Vagina (tissue), 2 donors: Measurements from ENCODE around the gene PLEK2. TPM values are rescaled to one million over a fixed set of nuclear protein-coding genes. Genes with fewer than 3 reads are reported as not detected.
"Not testable (repeated sequence)": the region's sequence is repeated elsewhere in the genome, so short reads cannot be mapped to it uniquely, and the experiment has no call there.

Experiments used
- DNase-seq, 2 donors: peaks; one replicate each; pipeline ENCODE4 v3.0.0-alpha.2; 2017; ENCODE audit errors: extremely low spot score in 2 of 2
- H3K27ac ChIP-seq: fragments of 200-600 bp; sonication (generic); one replicate; pipeline ENCODE4 v1.5.1; 2019
- H3K27me3 ChIP-seq: fragments of 200-600 bp; sonication (generic); one replicate; pipeline ENCODE4 v1.5.1; 2019
- H3K36me3 ChIP-seq, 2 donors: fragments of 200-600 bp; sonication (generic); one replicate each; pipeline ENCODE4 v1.5.1; 2017 to 2019
- H3K4me1 ChIP-seq: fragments of 200-600 bp; sonication (generic); one replicate; pipeline ENCODE4 v1.5.1; 2019
- H3K4me3 ChIP-seq, 2 donors: fragments of 200-600 bp; sonication (generic); 1 replicate in 1 of 2; 2 replicates in 1 of 2; pipeline ENCODE4 v1.5.1; 2016 to 2019
- H3K9me3 ChIP-seq: fragments of 200-600 bp; sonication (generic); one replicate; pipeline ENCODE4 v1.5.1; 2019
- CTCF ChIP-seq, 3 experiments: fragments of 450-650 bp in 2 of 3; fragments of 200-600 bp in 1 of 3; sonication (generic) in 1 of 3; IDR thresholded peaks; one replicate each; pipeline ENCODE4 v1.5.1; 2017 to 2019; ENCODE audit warnings: antibody characterized with exemption in 3 of 3, mild to moderate bottlenecking in 2 of 3, moderate library complexity in 2 of 3
- POLR2A ChIP-seq, 2 donors: fragments of 450-650 bp; IDR thresholded peaks; one replicate each; pipeline ENCODE4 v1.6.1; 2017; ENCODE audit warnings: antibody characterized with exemption in 2 of 2, mild to moderate bottlenecking in 2 of 2, moderate library complexity in 2 of 2
- POLR2AphosphoS5 ChIP-seq, 2 donors: sonication (generic); formaldehyde crosslinking; IDR thresholded peaks; one replicate each; pipeline ENCODE4 v1.9.0; 2017; ENCODE audit warnings: antibody characterized with exemption in 2 of 2, mild to moderate bottlenecking in 2 of 2, low read depth in 1 of 2; ENCODE audit not compliant: insufficient read depth in 1 of 2
- intact Hi-C: fragments of 100-400 bp; cut with DNase I; formaldehyde crosslinking; loops from one replicate; pipeline ENCODE4 v1.15.1; 2023
- total RNA-seq: library from RNA; depleted of rRNA; stranded (reverse); fragments of >200 nt; gene quantifications from one replicate; pipeline ENCODE4 v1.2.3, GENCODE V29; 2016

PLEK2 gene
- total RNA-seq, 1 donor from 2014 or later: 4.4 TPM

GRCh38 chr14:67453575-67454300, 41.8 kb upstream of the PLEK2 start:
- Histone ChIP-seq H3K4me3 (no peak overlapping the region), H3K4me1 (no peaks in the 10 kb centered on the region), H3K9me3 (no peaks in the 10 kb centered on the region), H3K36me3 (no peaks in the 10 kb centered on the region), H3K27me3 (no peaks in the 10 kb centered on the region), H3K27ac (no peak overlapping the region)
- no peak for DNase-seq
- intact Hi-C loops: no loop called here
- TF ChIP-seq POLR2AphosphoS5 (IDR thresholded peaks at IDR 0.05; ENCODE audit: insufficient read depth in 1 of 2, low read depth in 1 of 2) (no peak), CTCF (IDR thresholded peaks at IDR 0.05) (no peak), POLR2A (IDR thresholded peaks at IDR 0.05) (no peak)

- intact Hi-C loops, H3K27ac ChIP-seq, H3K4me1 ChIP-seq, H3K9me3 ChIP-seq, H3K4me3 ChIP-seq, H3K36me3 ChIP-seq, DNase-seq, H3K27me3 ChIP-seq: not testable (repeated sequence)
Measured at GRCh38 chr14:67451667-67452066, 39.7 kb upstream of the PLEK2 start.

- DNase-seq: no peak
- no peaks in the 10 kb centered on the region for H3K36me3 ChIP-seq
- TF ChIP-seq CTCF (IDR thresholded peaks at IDR 0.05): no peak
- TF ChIP-seq POLR2A (IDR thresholded peaks at IDR 0.05): no peak
- TF ChIP-seq POLR2AphosphoS5 (IDR thresholded peaks at IDR 0.05; ENCODE audit: insufficient read depth in 1 of 2, low read depth in 1 of 2): no peak
- H3K4me1 ChIP-seq: no peaks in the 10 kb centered on the region
- intact Hi-C loops: no loop called here
- no peak overlapping the region for H3K27ac ChIP-seq
- H3K4me3 ChIP-seq: no peak overlapping the region
- no peaks in the 10 kb centered on the region for H3K27me3 ChIP-seq
- no peaks in the 10 kb centered on the region for H3K9me3 ChIP-seq
Measured at GRCh38 chr14:67449096-67449495, 37.1 kb upstream of the PLEK2 start.

- intact Hi-C loops: no loop called here
- Histone ChIP-seq H3K4me3 (no peak overlapping the region), H3K36me3 (no peaks in the 10 kb centered on the region), H3K4me1 (no peaks in the 10 kb centered on the region), H3K27me3 (no peaks in the 10 kb centered on the region), H3K27ac (no peak overlapping the region), H3K9me3 (no peaks in the 10 kb centered on the region)
- DNase-seq: no peak
- TF ChIP-seq POLR2A (IDR thresholded peaks at IDR 0.05) (no peak), CTCF (IDR thresholded peaks at IDR 0.05) (no peak), POLR2AphosphoS5 (IDR thresholded peaks at IDR 0.05; ENCODE audit: insufficient read depth in 1 of 2, low read depth in 1 of 2) (no peak)
Measured at GRCh38 chr14:67447033-67447381, 35.0 kb upstream of the PLEK2 start.

GRCh38 chr14:67446371-67447032, 34.5 kb upstream of the PLEK2 start:
- TF ChIP-seq CTCF (IDR thresholded peaks at IDR 0.05) (no peak), POLR2AphosphoS5 (IDR thresholded peaks at IDR 0.05; ENCODE audit: insufficient read depth in 1 of 2, low read depth in 1 of 2) (no peak), POLR2A (IDR thresholded peaks at IDR 0.05) (no peak)
- Histone ChIP-seq H3K4me3 (no peak overlapping the region), H3K27ac (no peak overlapping the region), H3K9me3 (no peaks in the 10 kb centered on the region), H3K27me3 (no peaks in the 10 kb centered on the region), H3K36me3 (no peaks in the 10 kb centered on the region), H3K4me1 (no peaks in the 10 kb centered on the region)
- DNase-seq: no peak
- intact Hi-C loops: no loop called here
